HG03159 (cell line): ENCODE results near the gene SSR2.
"Not testable (repeated sequence)": the region's sequence is repeated elsewhere in the genome, so short reads cannot be mapped to it uniquely, and the experiment has no call there.

ENCODE experiments used
- ATAC-seq: cut with Tn5 transposase; IDR thresholded peaks from one replicate; pipeline ENCODE4 v1.9.1; 2021; ENCODE audit warnings: mild to moderate bottlenecking, moderate library complexity; ENCODE audit not compliant: unreplicated experiment

SSR2 gene

DNA sequence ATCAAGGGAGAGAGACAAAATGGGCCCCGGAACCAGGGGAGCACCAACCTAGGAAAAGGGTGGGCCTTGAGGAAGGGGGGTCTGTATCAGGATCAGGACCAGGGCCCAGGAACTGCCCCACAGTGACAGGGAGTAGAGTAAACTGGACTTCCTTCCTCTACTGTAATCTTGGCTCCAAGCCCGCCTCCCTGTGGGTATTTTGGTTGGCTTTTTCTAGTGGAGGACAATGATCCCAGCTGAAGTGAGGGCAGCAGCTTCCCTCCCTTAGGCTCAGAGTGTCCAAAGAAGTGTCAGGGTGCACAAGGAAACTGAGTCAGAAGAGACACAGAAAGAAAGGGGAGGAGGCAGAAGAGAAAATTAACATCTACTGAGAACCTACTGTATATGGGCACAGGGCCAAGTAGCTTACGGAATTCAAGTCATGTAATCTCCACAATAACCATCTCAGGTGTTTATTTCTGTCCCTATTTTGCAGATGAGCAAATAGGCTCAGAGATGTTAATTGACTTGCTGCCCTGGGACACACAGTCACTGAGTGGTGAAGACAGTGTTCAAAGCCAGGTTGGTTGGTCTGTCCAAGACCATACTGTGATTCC, 28.0 kb upstream of the SSR2 start:
- no peak for ATAC-seq

DNA sequence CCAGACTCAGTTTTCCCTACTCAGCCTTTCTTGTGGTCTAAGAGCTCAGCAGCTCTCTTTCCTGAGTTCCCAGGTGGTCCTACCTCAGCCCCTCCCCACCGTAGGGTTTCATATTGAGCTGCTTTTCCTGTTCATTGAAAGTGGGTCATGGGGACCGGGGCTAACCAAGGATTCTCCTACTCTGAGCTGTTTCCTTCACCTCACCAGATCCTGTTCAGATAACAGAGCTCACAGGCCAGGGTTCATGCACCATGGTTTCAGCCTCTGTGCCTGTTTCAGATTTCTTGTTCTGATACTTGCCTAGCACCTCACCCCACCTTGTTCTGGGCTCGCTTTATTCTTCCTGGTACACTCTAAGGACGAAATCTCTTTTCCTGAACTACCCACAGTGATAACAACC, 24.3 kb upstream of the SSR2 start:
- ATAC-seq = no peak

DNA sequence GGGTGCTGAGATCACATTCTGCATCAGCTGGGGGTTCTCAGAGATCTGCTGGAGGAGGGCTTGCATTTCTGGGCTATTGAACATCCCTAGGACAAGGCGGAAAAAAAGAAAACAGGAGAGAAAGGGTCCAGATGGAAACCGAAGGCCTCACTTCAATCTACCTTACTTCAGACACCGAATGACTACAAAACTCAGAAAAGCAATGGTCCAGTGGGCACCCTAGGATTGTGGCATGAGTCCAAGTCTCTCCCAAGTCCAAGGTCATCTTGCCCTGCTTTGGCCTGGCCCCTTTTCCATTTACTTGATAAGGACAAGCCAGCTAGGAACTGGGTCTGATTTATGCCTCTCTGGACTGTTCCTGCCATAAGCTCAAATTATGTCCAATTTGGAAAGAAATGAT, 22.1 kb upstream of the SSR2 start:
- no peak for ATAC-seq

DNA sequence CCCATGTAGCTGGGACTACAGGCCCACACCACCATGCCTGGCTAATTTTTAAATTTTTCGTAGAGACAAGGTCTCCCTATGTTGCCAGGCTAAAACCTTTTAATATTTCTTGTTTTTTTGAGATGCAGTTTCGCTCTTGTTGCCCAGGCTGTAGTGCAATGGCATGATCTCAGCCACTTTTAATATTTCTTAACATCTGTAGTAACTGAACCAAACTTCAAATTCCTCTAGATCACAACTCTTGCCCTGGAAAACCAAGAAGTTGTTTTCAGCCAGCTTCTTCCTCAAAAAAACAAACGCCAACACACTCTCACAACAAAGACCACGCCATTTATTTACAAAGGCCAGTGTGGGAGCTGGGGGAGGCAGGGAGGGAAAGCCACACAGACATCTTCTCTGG, 14.2 kb upstream of the SSR2 start:
- not testable (repeated sequence) for ATAC-seq

DNA sequence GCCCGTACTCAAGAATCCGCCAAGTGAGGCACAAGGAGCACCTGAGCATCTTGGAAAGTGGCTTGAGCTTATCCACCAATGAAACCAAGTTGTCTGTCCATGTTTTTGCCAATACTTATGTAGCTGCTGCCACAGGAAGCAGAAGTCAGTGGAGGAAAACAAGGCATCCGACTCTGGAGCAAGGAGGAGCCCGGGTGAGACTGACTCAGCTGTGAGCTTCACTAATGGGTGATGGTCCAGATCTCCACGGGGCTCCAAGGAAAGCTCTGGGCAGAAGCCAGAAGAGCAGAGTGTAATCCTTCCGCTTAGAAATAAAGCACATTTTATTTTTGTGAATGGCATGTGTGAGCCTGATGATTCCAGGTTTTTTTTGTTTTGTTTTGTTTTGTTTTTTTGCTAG, 12.3 kb upstream of the SSR2 start:
- no peak for ATAC-seq

DNA sequence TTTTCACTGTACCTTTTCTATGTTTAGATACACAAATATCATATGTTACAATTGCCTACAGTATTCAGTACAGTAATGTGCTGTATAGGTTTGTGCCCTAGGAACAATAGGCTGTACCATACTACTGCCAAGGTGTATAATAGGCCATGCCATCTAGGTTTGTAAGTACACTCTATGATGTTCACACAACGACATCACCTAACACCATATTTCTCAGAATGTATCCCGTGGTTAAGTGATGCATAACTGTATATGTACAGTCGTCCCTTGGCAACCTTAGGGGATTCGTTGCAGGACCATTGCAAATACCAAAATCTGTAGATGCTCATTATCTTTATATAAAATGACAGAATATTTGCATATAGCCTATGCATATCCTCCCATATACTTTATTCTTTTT, 5.8 kb upstream of the SSR2 start:
- ATAC-seq = no peak

DNA sequence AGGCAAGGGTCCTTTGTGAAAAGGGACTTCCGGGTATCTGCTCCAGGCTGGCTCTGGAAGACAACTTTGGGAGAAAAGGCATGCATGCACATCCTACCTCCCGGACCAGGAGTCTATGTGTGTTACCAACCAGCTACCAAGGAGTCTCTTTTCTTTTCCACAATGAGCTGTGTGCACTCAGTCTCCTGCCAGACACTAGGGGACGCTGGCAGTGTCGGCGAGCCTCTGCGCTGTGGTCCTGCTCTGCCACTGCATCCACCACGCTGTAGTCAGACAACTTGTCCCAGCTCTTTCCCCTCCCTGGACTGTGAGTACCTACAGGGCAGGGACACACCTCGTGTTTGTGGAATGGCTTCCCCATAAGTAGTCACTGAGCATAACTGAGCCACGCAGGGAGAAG, 5.1 kb upstream of the SSR2 start:
- ATAC-seq = no peak

DNA sequence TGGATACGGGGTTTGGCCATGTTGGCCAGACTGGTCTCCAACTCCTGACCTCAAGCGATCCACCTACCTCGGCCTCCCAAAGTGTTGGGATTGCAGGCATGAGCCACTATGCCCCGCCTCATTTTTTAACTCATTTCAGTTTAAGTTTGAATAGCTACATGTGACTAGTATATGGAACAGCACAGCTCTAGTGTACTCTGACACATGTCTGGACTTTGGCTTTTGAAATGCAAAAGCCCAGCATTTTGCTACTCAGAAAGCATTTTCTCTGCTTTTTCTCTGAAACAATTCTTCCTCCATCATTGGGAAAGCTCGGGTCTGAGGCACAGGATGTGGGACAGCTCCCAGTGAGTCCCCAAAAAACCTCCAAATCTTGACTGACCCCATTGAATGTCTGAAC, 4.0 kb upstream of the SSR2 start:
- no peak for ATAC-seq

DNA sequence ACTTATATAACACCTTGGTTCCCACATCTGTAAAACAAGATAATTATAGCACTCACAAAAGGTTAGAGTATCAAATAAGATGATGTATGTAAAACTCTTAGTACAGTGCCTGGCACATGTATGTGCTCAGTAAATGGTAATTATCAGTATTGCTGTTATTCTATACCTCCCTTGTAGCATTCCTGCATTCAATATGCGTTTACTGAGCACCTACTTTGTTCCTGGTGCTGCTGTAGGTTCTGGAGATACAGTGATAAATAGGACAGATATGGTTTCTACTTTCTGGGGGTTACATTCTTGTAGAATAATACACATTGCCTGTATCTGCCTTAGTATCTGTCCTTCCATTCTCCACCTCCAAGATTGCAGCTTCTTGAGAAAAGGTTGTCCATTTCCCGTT, 1.2 kb upstream of the SSR2 start:
- no peak for ATAC-seq

DNA sequence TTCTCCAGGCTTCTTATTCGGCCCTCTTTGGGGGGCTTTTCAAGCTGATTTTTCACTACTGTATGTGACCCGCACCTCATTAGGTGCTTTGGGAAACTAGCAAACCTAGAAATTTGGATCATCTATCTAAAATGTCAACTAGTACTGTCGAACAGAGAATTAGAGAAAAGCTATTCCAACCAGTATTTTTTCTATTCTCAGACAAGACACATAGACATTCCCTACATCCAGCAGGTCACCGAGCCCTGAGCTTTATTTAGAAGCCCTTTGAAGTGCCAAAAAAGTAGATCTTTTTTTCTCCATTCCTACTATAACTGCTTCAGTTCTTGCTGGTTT, 310 bp upstream of the SSR2 start:
- ATAC-seq = no peak

DNA sequence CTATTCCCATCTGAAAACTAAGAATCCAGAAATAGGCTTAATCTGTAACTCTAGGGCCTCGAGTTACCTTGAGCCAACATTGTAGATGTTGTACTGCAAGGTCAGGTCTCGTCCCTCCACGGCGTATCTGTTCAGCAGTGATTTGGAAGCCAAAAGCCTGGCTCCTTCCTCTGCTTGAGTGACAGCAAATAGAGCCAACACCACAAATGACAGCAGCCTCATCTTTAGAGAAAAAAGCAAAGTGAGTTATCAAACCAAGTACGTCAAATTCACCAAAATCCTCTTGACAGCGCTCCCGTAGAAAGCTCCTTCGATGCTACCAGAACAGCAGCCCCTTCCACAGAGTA, 832 bp downstream of the SSR2 start:
- no peak for ATAC-seq

DNA sequence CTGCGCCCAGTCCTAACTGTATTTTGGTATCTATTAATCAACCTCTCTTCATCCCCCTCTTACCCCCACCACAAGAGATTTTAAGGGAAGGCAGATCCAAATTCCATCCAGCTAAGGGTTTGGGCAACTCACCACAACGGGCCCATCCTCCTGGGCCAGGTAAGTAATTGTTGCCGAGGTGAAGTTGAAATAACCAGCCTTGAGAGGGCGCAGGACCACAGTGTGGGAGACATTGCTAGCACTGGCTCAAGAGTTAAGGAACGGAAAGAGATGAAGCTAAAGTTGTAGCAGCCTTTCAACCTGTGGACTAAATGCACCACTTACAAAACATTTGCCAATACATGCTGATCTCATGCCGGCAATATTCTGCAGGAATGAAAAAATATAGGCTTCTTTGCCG, 5.9 kb downstream of the SSR2 start:
- ATAC-seq = no peak

DNA sequence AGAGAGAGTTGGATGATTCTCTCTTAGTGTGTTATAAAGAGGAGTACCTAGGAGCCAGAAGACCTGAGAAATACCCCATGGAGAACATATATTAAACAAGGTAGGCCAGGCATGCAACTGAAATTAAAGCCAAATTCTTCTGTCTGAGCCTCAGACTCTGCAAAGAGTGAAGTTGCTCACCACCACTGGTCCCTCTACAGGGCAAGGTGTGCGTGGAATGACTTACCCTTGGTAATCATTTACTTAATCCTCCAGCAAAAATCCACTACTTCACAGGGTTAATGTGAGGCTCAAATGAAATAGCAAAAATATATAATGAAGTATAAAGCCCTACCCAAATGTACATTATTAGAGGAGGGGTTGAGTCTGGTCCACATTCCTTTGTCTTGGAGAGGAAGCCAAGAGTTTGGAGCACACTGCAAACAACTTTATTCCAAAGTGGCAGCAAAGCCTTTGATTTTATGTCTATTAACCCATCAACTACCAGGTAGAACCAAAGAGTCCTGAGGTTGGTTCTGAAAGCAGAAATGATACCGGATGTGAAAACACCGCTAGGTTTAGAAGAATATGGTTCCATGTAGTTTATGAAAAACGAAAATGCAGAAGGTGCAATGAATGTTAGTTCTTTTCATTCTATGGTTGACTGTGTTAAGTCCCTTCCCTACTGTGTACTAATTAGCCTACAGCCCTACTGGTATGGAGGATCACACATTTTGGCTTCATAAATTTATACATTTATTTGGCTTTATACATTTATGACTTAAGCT, 8.5 kb downstream of the SSR2 start:
- peak; percentile 78 for ATAC-seq

DNA sequence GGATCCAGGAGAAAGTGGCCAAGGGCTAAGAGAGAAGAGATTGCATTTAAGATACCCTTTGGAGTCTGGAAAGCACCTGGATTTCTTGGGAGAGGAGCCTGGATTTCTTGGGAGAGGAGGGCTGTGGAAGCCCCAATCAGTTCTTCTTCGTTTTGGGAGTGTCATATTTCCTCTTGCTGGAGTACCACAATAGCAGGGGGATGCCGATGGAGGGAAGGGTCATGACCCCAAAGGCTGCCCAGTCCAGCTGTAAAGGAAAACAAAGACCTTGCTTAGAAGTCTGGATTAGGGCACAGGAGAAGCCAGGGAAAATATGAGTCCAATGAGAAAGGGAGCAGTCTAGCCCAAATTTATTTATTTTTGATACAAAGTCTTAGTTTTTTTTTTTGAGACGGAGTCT, 11.3 kb downstream of the SSR2 start:
- no peak for ATAC-seq

DNA sequence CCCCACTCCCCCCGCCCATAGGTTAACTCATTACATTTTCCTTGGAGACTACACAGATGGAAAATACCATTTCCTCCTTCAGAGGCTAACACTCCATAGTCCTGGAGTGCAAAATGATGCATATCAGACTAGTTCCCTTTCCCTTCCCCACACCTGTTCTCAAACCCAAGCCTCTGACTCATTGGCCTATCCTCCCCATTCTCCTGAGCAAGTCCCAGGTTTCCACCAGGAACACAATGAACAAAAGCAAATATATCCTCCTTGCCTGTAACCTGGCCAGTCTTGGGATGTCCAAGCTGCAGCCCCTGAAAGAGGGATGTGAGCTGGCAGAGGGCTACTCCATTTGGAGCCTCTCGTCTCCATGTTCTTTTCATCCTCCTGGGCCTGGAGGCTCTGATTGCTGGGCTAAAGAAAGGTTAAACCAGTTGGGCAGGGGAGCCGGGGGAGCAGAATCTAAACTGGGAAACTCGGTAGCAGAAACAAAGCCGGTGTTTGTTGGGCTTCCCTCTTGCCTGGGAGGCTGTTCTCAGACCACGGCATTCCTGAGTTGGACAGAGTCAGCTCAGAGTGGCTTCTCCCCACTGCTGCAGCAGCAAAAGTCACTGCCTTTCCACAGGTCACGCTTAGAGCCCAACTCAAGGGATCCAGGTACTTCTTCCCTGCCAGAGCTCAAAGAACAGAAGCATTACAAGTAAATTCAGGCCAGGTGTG, 13.9 kb downstream of the SSR2 start:
- no peak for ATAC-seq

DNA sequence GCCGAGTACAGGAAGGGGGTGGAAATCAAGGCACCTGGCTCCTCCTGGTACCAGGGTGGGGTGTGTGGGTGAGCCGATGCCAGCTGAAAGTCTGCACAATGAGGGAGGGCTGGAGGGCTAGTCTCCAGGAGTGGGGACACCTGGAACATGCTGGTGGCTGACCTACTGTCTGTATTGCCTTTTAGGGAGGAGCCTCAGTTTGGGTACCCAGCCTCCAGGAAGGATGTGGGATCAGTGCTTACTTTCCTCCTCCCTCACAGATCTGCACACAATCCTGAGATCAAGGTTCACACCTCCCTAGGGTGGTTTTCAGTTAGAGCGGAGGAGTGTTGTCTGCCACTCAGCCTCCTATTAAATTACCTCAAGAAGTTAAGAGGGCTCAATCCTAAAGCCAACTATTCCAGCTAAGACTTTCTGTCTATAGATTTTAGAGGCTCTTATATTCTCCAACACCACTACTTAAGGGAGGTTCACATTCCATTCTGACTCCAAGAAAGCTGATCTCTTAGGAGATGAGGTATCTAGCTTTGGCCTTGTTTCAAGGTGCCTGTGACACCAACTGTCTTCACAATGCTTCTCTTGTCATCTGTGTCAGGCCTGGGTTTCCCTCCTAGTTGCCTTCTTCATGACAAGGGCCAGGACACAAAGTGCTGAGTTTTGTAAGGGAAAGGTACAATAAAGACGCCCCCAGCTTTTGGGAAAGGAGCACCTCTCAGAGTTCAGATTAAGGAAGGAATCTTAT, 15.7 kb downstream of the SSR2 start:
- no peak for ATAC-seq

DNA sequence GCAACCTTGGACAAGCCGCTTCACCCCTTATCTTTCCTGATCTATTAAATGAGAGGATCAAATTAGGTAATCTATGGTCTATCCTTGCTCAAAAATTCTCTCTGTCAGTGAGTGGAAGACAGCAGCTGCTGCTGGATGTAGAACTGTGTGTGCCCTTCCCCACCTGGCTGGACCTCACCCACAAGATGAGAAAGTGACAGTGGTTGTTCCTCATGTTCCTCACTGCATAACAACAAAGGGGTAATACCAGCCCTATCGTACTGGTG, 16.9 kb downstream of the SSR2 start:
- no peak for ATAC-seq

DNA sequence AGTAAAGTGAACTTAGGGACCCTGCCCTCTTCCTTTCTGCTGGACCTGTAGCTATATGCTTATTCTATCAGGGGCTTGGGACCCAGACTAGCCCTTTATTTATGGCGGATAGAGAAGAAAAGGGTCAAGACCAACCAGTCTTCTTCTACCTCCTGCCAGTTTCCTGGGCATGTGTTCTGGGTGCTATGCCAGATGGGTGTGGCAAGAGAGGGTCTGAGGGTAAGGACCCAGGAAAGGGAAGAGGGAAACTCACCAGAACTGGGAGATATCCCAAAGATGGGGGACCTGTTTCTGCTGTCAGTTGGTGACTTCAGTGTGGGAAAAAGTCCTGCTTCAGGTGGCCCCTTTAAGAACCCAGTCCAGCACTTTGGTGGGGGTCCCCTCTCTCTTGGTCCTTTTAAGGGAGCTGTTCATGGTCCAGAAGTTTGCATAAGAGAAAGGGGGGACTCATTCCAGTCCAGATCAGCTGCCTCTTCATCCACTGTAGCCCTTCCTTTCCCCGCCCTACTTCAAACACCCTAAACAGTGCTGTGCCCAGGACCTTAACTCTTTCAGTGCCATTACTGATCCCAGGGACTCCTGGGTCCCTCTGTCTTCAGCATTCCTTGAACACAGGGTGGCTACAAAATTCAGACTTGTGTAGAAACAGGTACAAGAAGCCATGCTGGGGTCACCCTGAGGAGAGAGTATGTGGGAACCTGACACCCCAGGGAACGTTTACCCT, 18.4 kb downstream of the SSR2 start:
- no peak for ATAC-seq

DNA sequence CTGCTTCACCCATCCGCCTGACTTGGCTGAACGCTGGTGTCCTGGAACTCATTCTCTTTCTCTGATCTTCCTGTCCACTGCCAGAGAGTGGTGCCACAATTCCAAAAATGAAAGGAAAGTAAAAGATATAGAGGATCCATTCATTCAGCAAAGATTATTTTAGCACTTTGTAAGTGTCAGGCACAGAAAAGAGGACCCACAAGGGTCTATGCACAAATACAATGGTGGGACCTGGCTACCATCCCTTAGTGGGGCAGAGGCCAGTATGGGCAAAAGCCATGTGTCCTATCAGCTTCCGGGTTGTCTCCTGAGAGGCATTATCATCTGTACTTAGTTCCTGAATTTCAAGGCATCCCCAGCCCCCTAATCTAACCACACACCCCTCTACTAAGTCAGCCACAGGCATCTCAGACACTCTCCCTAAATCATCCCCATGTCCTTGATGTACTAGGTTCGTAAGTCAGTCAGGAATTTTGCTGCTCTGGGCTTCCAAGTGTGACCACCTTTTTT, 19.0 kb downstream of the SSR2 start:
- no peak for ATAC-seq

DNA sequence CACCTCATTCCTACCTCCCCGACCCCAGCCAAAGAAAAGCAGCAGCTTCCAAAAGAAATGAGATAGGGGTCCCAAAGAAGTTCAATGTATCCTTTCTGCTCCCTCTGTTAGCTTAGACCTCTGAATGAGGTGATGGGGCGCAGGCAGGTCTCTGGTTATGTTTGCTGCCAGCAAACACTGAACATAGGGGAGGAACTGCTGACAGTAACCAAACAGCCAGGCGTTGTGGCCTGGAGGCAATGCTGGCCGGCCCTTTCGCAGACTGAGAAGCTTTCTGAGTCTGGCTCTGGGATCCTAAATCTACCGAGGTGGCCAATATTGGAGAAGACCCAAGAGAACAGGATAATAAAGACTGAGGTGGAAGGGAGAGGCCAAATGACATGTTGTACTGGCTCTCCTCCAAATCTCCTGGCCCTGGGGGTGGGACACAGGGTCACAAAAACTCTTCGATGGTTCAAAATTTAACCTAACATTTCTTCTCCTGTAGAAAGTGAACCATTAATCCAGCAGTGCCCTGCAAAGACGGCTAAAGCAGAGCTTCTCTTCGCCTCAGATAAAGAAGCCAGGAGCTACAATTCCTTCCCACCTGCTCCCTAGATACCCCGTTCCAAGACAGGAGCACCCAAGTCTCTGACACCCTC, 19.6 kb downstream of the SSR2 start:
- ATAC-seq = no peak

DNA sequence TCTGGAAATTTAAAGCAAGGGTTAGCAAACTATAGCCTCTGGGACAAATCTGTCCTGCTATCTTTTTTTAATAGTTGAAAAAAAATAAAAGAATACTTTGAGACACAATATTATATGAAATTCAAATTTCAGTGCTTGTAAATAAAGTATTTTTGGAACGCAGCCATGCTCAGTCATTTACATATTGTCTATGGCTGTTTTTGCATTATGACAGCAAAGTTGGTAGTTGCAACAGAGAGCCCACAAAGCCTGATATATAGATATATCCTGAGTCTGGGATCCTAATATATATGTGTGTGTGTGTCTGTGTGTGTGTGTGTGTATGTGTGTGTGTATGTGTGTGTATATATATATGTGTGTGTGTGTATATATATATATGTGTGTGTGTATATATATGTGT, 20.8 kb downstream of the SSR2 start:
- no peak for ATAC-seq
